NCI-H748 treated with DMSO at 0.1 percent for 48 hours (cell line): ENCODE results near the gene METTL2B.

Experiments used
- DNase-seq: peaks from one replicate; lab custom pipeline; 2025; lab: John Stamatoyannopoulos, UW

Gene METTL2B

GRCh38 chr7:128476402-128477335 lies at the start of gene METTL2B:
Gene METTL2B, plus strand, starts transcription at chr7:128476748. Its CDS starts 18 bp downstream, at chr7:128476766.
- peak; percentile 86 for DNase-seq

GRCh38 chr7:128427289-128427891 lies 49.2 kb upstream of the METTL2B start:
- DNase-seq, result peak; percentile 65

- no peak for DNase-seq
These were observed 46.3 kb upstream of the METTL2B start for GRCh38 chr7:128430207-128430606.

- no peak for DNase-seq
These were observed 45.3 kb upstream of the METTL2B start for GRCh38 chr7:128431221-128431620.

- DNase-seq, result no peak
These were observed 44.8 kb upstream of the METTL2B start for GRCh38 chr7:128431754-128432153.

- DNase-seq, result no peak
These were observed 41.9 kb upstream of the METTL2B start for GRCh38 chr7:128434413-128435326.

- DNase-seq, result no peak
These were observed 41.2 kb upstream of the METTL2B start for GRCh38 chr7:128435327-128435686.

GRCh38 chr7:128437426-128438332 lies 38.9 kb upstream of the METTL2B start:
- DNase-seq, result no peak

- no peak for DNase-seq
These were observed 34.2 kb upstream of the METTL2B start for GRCh38 chr7:128442356-128442755.

GRCh38 chr7:128443831-128444600 lies 32.5 kb upstream of the METTL2B start:
- DNase-seq, result peak; percentile 30

GRCh38 chr7:128446306-128446705 lies 30.2 kb upstream of the METTL2B start:
- no peak for DNase-seq

- no peak for DNase-seq
These were observed 28.5 kb upstream of the METTL2B start for GRCh38 chr7:128447941-128448564.

- no peak for DNase-seq
These were observed 27.7 kb upstream of the METTL2B start for GRCh38 chr7:128448751-128449302.

- no peak for DNase-seq
These were observed 26.1 kb upstream of the METTL2B start for GRCh38 chr7:128450409-128450808.

GRCh38 chr7:128450913-128451312 lies 25.6 kb upstream of the METTL2B start:
- no peak for DNase-seq

- no peak for DNase-seq
These were observed 24.0 kb upstream of the METTL2B start for GRCh38 chr7:128452552-128452951.

- no peak for DNase-seq
These were observed 22.4 kb upstream of the METTL2B start for GRCh38 chr7:128453836-128454804.

- no peak for DNase-seq
These were observed 21.6 kb upstream of the METTL2B start for GRCh38 chr7:128454808-128455542.
